HG02840 (cell line): Measurements from ENCODE around the gene SLC16A2.
A peak's percentile ranks its signal among the peaks of the same experiment; 100 is the strongest.

Source experiments
- ATAC-seq: cut with Tn5 transposase; IDR thresholded peaks from one replicate; pipeline ENCODE4 v1.9.1; 2021; ENCODE audit warnings: mild to moderate bottlenecking, moderate library complexity, moderate number of reproducible peaks; ENCODE audit not compliant: unreplicated experiment, low FRiP score

The SLC16A2 gene

GRCh38 chrX:74535086-74535407 lies 113.8 kb downstream of the SLC16A2 start:
- ATAC-seq, result no peak

DNA sequence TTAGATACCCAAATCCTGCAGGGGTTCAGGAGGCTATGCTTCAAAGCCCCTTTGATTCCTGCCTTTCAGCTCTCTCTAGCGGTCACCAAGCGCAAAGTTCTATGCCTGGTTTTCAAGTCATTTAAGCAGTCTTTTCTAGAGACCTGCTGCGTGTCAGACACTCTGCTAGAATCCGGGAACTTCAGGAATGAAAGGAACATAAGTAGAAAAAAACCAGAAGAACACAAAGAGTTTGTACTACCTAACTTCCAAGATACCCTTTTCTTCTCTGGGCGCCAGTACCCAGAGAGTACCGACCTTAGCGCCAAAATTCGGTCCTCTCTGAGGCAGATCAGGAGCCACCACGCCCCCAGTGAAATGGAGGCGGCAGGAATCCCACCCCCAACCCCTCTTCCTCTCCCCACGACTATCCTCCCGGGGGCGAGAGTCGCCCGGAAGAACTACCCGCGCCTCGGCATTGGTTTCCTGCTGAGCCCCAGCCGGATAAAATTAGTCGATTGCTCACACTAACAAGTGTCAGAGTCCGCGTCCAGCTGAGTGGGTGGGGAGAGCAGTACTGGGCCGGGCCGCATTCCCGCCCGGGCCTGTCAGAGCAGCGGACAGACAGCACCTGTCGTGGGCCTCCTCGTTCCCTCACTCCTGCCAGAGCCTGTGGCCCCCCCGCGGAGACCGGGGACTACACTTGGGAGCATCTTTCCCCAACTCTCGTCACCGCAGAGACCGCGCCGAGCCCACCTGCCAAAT lies 114.3 kb downstream of the SLC16A2 start:
- ATAC-seq, result peak; percentile 37

DNA sequence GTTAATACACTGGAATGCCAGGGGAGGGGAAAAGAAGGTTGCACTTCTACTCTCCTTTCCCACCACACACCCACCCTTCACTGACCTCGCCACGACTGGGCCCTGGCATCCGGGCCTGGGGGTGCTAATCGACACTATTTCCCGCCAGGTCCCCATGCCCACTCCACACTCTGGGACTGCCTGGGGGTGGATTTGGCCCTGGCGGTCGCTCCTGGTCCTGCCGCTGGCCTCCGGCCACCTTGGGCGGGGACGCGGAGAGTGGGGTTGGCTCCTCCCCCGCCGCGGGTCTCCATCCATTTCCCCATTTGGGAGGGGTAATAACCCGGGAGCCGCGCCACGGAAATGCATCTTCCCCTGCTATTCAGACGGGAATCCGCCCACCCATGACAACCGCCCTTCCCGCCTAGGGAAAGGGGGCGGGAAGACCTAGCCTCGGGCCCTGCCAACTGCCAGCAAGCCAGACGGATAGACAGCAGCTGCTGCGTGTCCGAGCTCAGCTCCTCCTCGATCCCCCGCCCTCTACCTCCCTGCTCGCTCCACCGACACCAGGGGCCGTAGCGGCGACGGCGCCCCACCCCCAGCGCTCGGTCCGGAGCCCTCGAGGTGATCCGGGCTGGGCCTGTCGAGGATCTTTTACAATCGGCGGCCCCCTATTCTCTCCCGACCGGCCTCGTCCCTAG lies 115.0 kb downstream of the SLC16A2 start:
- ATAC-seq, result peak; percentile 67

DNA sequence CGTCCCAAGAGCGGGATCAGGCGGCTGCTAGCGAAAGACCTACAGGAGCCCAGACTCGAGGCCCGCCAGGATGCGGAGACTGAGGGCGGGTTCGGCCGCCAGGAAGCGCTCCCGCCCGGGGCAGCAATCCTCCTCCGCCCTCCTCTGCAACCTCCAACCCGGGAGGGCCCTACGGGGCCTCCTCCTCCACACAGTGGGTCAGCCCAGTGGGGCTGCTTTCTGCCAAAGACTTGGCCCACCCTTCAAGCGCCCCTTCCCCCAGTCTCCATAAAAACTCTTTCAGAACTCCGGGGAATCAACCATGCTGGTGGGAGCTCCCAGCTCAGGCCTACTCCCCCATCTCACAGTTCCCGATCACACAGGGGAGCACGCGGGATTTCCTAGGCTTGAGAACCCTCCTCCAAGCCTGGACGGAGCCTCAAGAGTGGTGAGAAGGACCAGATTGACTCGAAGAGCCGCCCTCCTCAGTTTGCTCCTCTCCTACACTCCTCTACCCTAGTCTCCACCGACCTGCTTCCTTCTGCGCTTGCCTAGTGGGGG lies 115.6 kb downstream of the SLC16A2 start:
- peak; percentile 15 for ATAC-seq

GRCh38 chrX:74540635-74541249 lies 119.4 kb downstream of the SLC16A2 start:
- ATAC-seq, result no peak

GRCh38 chrX:74545880-74546523 lies 124.7 kb downstream of the SLC16A2 start:
- no peak for ATAC-seq

GRCh38 chrX:74546984-74547383 lies 125.7 kb downstream of the SLC16A2 start:
- ATAC-seq, result no peak

DNA sequence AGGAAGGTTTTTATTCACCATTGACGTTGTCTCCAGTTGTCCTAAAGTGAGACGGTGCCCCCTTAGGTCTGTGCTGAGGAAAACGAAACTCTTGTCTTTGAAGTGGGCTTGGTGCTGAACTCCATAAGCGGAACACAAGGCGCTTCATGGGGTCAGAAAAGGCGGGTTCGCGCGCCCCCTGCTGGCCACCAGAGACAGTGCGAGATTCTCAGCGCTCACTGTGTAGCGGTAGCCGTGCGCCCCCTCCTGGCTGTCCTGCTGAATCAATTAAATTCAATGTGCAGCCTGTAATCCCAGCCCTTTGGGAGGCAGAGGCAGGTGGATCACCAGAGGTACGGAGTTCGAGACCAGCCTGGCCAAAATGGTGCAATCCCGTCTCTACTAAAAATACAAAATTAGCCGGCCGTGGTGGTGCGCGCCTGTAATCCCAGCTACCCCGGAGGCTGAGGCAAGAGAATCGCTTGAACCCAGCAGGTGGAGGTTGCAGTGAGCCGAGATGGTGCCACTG lies 129.1 kb downstream of the SLC16A2 start:
- peak; percentile 70 for ATAC-seq

DNA sequence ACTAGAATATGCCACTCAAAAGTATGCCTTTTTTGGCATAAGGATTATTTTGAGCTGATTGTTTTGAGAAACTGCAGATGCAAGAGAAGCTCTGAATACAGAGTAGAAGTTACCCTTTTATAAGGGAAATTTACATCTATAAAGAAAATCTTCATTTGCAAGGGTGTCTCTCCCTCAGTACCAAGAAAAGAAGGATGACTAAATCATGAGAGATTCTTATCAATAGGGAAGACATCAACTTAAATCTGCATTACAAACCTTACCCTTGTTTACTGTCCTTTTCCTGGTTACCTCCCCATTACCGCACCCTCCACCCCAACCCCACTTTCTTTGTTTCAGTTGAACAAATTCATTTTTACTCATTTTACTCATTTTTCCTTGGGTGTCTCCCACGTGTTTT lies 130.6 kb downstream of the SLC16A2 start:
- ATAC-seq, result no peak

GRCh38 chrX:74557378-74557777 lies 136.1 kb downstream of the SLC16A2 start:
- ATAC-seq, result no peak

DNA sequence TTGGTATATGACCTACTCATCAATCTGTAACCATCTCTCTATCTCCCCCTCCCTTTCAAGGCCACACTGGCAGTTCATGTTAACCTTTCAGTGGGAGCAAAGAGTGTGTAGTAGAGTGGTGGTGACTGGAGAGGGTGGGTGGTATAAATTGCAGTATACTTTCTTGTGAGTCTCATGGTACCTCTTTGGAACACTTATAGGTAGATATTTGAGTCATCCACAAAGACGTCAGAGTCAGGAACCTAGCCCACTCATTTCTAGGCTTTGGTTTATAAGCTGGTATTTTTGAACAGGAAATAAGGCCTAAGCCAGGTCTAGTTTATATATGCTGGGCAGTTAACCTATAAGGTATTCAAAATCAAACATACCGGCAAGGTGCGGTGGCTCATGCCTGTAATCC lies 156.8 kb downstream of the SLC16A2 start:
- ATAC-seq, result no peak

- ATAC-seq, result no peak
Observed at GRCh38 chrX:74579597-74580198, 158.4 kb downstream of the SLC16A2 start.
